M059J (cell line): ENCODE measurements around the gene TSSK2. TPM values are rescaled to one million over a fixed set of nuclear protein-coding genes. Genes with fewer than 3 reads are reported as not detected.

Experiments used
- DNase-seq: peaks from one replicate; pipeline ENCODE4 v3.0.0-alpha.2; 2012; ENCODE audit warnings: low read depth
- total RNA-seq: library from RNA; depleted of rRNA; stranded (reverse); fragments of >200 nt; shearing (Covaris generic); gene quantifications from 2 replicates; pipeline ENCODE4 v1.2.3, GENCODE V29; 2014

The TSSK2 gene
- total RNA-seq, 1 experiment from 2014 or later, result not detected

- no peak for DNase-seq
These were observed 6.1 kb upstream of the TSSK2 start for GRCh38 chr22:19125011-19125410.

- DNase-seq, result no peak
These were observed 5.4 kb upstream of the TSSK2 start for GRCh38 chr22:19125474-19126308.

DNA sequence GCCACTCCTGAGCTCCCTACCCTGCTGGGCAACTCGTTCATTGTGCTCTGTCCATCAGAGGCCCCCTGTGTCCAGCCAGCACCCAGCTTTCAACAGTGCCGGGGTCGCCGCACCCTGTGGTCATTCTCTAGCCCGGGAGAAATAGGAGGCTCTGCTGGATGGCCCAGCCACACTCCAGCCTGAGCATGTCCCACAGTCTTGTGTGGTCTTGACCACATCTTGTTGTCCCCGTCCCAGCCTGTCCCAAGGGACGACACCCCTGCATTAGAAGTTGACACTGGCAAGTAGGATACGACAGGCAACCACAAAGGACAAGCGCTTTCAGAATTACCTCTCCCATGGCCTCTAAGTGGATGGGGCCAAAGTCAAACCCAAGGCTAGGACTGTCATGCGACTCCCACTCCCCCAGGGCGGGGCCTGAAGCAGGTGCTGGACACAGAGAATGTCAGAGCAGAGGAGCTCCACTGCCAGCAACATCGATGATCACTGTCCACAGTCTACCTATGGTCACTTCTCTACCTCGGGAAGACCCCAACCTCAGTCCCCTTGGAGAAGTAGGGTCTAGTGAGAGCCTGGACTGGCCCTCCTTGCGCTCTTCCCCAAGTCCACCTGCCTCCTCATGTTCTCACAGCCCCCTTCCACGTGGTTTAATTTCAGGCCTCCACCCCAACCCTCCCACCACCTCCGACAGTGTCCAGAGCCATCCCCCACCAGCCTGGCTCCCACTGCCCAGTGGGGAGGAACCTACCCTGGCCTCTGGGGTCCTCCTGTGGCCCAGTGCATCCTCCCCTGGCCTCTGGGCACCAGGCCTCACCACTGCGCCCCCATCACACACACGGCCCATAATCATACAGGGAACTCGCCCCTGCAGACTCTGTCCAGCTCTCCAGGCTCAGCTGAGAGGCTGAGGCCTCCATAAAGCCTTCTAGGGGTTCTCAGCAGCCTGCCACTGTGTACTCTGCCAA is 4.5 kb upstream of the TSSK2 start:
- DNase-seq, result no peak

DNA sequence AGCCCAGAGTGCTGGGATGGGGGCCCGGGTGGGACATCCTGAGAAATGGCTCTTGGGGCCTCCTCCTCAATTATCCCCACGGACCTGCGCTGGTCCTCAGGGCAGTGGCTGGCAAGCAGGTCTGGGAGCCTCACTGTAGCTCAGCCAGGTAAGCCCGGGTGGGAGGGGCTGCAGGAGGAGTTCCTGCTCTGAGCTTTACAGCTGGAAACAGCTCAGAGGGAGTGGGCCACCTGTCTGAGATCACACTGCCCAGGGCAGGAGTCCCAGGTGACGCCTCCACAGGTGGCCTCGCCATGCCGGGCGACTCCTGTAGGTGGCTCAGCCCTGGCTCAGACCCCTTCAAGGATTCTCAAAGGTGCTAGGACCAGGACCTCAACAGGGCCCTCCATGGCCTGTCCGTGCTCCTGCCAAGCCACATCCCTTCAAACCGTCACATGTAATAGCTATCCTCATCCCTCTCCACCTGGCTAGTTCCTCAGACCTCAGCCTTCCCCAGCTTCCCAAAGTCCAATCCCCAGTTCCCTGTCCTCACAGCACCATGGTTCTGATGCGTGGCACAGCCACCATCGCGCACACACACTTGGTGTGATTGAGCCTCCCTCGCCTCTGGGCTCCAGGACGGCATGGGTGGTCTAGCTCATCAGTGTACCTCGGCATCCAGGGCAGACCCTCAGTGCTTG is 3.6 kb upstream of the TSSK2 start:
- no peak for DNase-seq

GRCh38 chr22:19128009-19128401 is 3.1 kb upstream of the TSSK2 start:
- no peak for DNase-seq

- DNase-seq, result no peak
These were observed 2.0 kb upstream of the TSSK2 start for GRCh38 chr22:19128946-19129727.

GRCh38 chr22:19129871-19130270 is 1.2 kb upstream of the TSSK2 start:
- no peak for DNase-seq

DNA sequence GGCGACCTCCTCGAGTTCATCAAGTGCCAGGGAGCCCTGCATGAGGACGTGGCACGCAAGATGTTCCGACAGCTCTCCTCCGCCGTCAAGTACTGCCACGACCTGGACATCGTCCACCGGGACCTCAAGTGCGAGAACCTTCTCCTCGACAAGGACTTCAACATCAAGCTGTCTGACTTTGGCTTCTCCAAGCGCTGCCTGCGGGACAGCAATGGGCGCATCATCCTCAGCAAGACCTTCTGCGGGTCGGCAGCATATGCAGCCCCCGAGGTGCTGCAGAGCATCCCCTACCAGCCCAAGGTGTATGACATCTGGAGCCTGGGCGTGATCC is 542 bp downstream of the TSSK2 start:
- no peak for DNase-seq

GRCh38 chr22:19132153-19132552 is 1.0 kb downstream of the TSSK2 start:
- DNase-seq, result no peak

- no peak for DNase-seq
These were observed 1.7 kb downstream of the TSSK2 start for GRCh38 chr22:19132693-19133400.

- no peak for DNase-seq
These were observed 2.5 kb downstream of the TSSK2 start for GRCh38 chr22:19133561-19133960.

DNA sequence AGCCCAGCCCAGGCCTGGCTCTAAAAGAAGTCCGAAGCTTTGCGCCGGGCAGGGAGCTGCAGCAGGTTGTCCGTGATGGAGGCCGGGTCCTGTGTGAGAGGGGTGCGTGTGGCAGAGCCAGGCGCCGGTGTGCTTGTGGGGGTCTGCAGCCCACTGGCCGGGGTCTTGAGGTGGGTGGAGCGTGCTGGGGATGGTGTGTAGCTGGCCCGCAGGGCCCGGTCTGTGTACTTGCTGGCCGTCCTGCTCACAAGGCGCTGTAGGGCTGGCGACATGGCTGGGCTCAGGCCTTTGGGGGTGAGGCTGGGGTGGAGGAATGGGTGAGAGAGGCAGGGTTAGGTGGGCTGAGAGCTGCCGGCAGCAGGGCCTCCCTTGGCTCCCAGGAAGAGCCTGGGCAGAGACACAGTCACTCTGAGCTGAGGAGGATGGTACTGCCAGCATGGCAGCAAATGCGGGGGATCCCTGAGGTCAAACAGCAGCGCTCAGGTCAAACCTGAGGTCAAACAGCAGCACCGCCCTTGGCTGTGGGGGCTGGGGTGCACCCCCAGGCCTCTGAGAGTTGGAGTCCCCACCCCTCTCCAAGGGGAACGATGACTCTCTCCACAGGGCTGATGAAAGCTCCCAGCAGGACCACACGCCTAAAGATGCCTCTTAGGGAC is 3.2 kb downstream of the TSSK2 start:
- DNase-seq, result no peak

GRCh38 chr22:19134874-19135273 is 3.8 kb downstream of the TSSK2 start:
- DNase-seq, result no peak

DNA sequence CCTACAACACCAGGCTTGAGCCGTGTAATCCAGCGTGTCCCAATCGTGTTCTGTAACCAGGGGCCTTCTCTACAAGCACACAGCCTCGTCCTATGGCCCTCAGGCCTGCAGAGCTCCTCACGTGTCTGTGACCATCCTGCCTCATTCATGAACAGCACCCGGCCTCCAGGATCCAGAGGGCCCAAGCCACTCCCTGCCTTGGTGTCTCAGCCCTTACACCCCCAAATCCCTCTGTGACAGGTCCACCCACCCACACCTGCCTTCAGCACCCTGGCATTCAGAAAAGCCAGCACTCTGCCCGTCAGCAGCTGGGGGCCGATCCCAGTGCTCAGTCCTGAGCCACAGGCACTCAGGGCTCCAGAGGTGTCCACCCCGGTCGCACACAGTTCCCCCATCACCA is 5.8 kb downstream of the TSSK2 start:
- DNase-seq, result no peak

GRCh38 chr22:19137384-19138216 is 6.5 kb downstream of the TSSK2 start:
- no peak for DNase-seq

DNA sequence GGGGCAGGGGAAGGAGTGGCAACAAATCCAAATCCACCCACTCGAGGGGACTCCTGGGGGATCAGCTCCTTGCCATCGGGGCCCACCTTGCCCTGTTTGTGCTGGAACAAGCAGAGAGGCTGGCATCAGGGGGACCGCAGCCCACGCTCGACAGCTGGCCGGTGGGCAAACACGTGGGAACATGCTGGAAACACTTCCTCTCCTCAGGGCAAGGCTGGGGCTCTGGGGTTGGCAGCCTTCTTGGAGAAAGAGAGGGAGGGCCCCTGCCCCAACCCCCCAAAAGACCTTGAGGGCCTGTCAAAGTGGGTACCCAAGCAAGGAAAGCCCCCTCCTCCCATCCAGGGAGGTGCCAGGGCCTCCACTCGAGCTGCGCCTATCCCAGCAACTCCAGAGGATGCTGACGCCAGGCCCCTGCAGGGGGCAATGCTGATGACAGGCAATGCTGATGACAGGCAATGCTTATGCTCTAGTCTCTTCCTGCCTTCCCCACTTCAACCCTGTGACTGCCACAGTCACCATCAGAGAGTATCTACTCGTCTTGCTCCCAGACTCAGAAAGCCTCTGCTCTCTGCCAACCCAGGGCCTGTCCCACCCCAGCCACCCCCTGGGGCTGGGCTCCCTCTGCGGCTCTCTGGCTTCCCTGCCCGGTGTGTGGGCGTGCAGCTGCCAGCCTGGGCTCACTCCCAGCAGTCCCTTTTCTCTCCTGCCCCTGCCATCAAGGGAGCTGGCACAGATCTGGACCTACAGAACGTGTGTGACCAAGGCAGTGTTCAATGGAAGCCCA is 7.3 kb downstream of the TSSK2 start:
- no peak for DNase-seq

DNA sequence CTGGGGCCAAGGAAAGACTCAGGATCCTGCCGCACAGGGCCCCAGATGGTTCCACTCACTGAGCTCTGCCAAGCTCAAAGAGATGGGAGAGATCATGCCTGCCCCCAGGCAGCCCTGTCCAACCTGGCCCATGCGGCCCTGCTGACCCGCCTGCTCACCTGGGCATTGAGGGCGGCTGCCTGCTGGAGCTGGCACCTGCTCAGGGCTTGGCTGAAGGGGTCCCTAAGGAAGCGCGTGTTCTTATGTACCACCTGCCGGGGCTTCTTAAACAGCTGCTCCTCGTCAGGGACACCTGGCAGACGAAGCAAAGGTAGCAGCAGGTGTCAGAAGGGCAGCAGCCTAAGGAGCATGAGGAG is 7.9 kb downstream of the TSSK2 start:
- no peak for DNase-seq

DNA sequence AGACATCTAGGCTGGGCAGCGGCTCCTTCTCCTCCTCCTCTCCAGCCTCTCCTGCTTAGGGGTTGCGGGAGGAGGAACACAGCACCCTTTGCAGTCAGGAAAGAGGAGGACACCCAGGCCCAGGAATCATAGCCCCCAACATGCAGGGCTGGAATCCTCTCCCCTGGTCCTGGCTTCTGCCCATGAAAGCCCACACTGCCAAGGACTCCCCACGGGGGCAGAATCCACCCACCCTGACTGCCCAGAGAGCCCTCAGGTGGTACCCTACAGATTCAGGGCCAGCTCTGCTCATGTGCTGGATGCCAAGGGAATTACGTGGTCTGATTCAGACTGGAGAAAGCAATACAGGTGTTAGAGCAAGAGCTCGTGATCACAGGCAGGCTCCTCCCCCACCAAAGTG is 8.9 kb downstream of the TSSK2 start:
- no peak for DNase-seq

- no peak for DNase-seq
These were observed 11.3 kb downstream of the TSSK2 start for GRCh38 chr22:19142394-19142793.
